ENCODE data around the gene PTGDS. TPM values are rescaled to one million over a fixed set of nuclear protein-coding genes. Genes with fewer than 3 reads are reported as not detected.

The PTGDS gene
- polyA plus RNA-seq, 4 donors = 34.0 to 80.6 (median 34.4) TPM

GRCh38 chr9:136972335-136972734 lies 5.0 kb upstream of the PTGDS start:
- DNase-seq (ENCODE audit: low read depth in 4 of 4, low spot score in 2 of 4) = no peak

GRCh38 chr9:136972743-136973142 lies 4.6 kb upstream of the PTGDS start:
- no peak for DNase-seq (ENCODE audit: low read depth in 4 of 4, low spot score in 2 of 4)

GRCh38 chr9:136973618-136974617 lies 3.4 kb upstream of the PTGDS start:
- no peak for DNase-seq (ENCODE audit: low read depth in 4 of 4, low spot score in 2 of 4)

GRCh38 chr9:136974817-136975535 lies 2.3 kb upstream of the PTGDS start:
- DNase-seq (ENCODE audit: low read depth in 4 of 4, low spot score in 2 of 4) = no peak

GRCh38 chr9:136975644-136976043 lies 1.7 kb upstream of the PTGDS start:
- DNase-seq (ENCODE audit: low read depth in 4 of 4, low spot score in 2 of 4) = no peak

GRCh38 chr9:136977649-136978072 lies 357 bp downstream of the PTGDS start:
- DNase-seq (ENCODE audit: low read depth in 4 of 4, low spot score in 2 of 4) = no peak

- peak in 2 of 4 donors; percentile 34 to 38 for DNase-seq (ENCODE audit: low read depth in 4 of 4, low spot score in 2 of 4)
These were observed 965 bp downstream of the PTGDS start for GRCh38 chr9:136978073-136978864.

- no peak for DNase-seq (ENCODE audit: low read depth in 4 of 4, low spot score in 2 of 4)
These were observed 1.7 kb downstream of the PTGDS start for GRCh38 chr9:136978865-136979544.

GRCh38 chr9:136979769-136980587 lies 2.7 kb downstream of the PTGDS start:
- DNase-seq (ENCODE audit: low read depth in 4 of 4, low spot score in 2 of 4) = no peak

- no peak for DNase-seq (ENCODE audit: low read depth in 4 of 4, low spot score in 2 of 4)
These were observed 3.6 kb downstream of the PTGDS start for GRCh38 chr9:136980669-136981478.

GRCh38 chr9:136981588-136982231 lies 4.4 kb downstream of the PTGDS start:
- no peak for DNase-seq (ENCODE audit: low read depth in 4 of 4, low spot score in 2 of 4)

GRCh38 chr9:136982232-136983051 lies 5.1 kb downstream of the PTGDS start, which contains the start of gene LCNL1:
TSS of gene LCNL1 (plus strand) at chr9:136982993. CDS start at chr9:136983587, 594 bp downstream.
- DNase-seq (ENCODE audit: low read depth in 4 of 4, low spot score in 2 of 4) = no peak

GRCh38 chr9:136983167-136983566 lies 5.9 kb downstream of the PTGDS start:
- no peak for DNase-seq (ENCODE audit: low read depth in 4 of 4, low spot score in 2 of 4)

- DNase-seq (ENCODE audit: low read depth in 4 of 4, low spot score in 2 of 4) = no peak
These were observed 6.5 kb downstream of the PTGDS start for GRCh38 chr9:136983656-136984314.

GRCh38 chr9:136984464-136985026 lies 7.2 kb downstream of the PTGDS start:
- no peak for DNase-seq (ENCODE audit: low read depth in 4 of 4, low spot score in 2 of 4)

- DNase-seq (ENCODE audit: low read depth in 4 of 4, low spot score in 2 of 4) = no peak
These were observed 7.8 kb downstream of the PTGDS start for GRCh38 chr9:136985027-136985602.
